Ishikawa (cell line): ENCODE data around the gene TIPRL.

Source experiments
- CREB1 ChIP-seq: IDR thresholded peaks from 2 replicates; pipeline ENCODE4 v1.6.1; 2012; ENCODE audit warnings: low read depth
- TAF1 ChIP-seq: IDR thresholded peaks from 2 replicates; pipeline ENCODE4 v1.6.1; 2012; ENCODE audit warnings: low read depth, mild to moderate bottlenecking

DNA sequence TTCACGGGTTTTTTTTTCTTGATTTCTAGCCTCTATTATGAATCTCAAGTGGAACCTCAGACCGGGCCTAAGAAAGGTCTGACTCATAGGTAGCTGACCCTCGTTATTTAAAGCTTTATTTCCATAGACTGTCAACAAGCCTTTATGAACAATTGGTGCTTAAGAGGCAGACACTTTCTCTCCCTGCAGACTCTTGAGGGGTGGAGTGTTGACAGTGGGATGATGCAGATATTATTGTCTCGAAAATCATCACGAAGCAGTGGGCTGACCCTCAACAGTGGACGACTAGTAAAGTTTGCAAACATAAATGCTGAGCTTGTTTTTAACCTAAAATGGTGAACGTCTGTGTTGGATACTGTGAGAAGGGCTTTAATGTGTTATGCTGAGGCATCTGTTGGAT lies 48.9 kb downstream of the TIPRL start:
- TF ChIP-seq CREB1 (no peak), TAF1 (no peak)
